IPS DF 19.7 (cell line): ENCODE data around the gene SYNJ2.

Experiments used
- DNase-seq: peaks from one replicate; pipeline ENCODE4 v3.0.0-alpha.2; 2013; ENCODE audit warnings: low read depth, low spot score

SYNJ2 gene

GRCh38 chr6:158027590-158028285 lies 46.1 kb downstream of the SYNJ2 start:
- DNase-seq = no peak

GRCh38 chr6:158028421-158028820 lies 46.8 kb downstream of the SYNJ2 start:
- no peak for DNase-seq

- DNase-seq = no peak
Measured at GRCh38 chr6:158028876-158029275, 47.2 kb downstream of the SYNJ2 start.

- no peak for DNase-seq
Measured at GRCh38 chr6:158029668-158030230, 48.1 kb downstream of the SYNJ2 start.

GRCh38 chr6:158030380-158031300 lies 49.0 kb downstream of the SYNJ2 start:
- DNase-seq = no peak

- no peak for DNase-seq
Measured at GRCh38 chr6:158031381-158032353, 50.0 kb downstream of the SYNJ2 start.

- no peak for DNase-seq
Measured at GRCh38 chr6:158032354-158032733, 50.7 kb downstream of the SYNJ2 start.

- DNase-seq = no peak
Measured at GRCh38 chr6:158033077-158033750, 51.6 kb downstream of the SYNJ2 start.

GRCh38 chr6:158033751-158034702 lies 52.4 kb downstream of the SYNJ2 start:
- DNase-seq = no peak

GRCh38 chr6:158036261-158036660 lies 54.6 kb downstream of the SYNJ2 start:
- no peak for DNase-seq

GRCh38 chr6:158037021-158037420 lies 55.4 kb downstream of the SYNJ2 start:
- DNase-seq = no peak

- DNase-seq = no peak
Measured at GRCh38 chr6:158037771-158038170, 56.1 kb downstream of the SYNJ2 start.

- DNase-seq = no peak
Measured at GRCh38 chr6:158038291-158039177, 56.9 kb downstream of the SYNJ2 start.

GRCh38 chr6:158039178-158039557 lies 57.5 kb downstream of the SYNJ2 start:
- no peak for DNase-seq

- DNase-seq = no peak
Measured at GRCh38 chr6:158039571-158040050, 57.9 kb downstream of the SYNJ2 start.

GRCh38 chr6:158040051-158040803 lies 58.6 kb downstream of the SYNJ2 start:
- no peak for DNase-seq

- no peak for DNase-seq
Measured at GRCh38 chr6:158040804-158041347, 59.2 kb downstream of the SYNJ2 start.
